Measurements from ENCODE around the gene HSFX1. TPM values are rescaled to one million over a fixed set of nuclear protein-coding genes. Genes with fewer than 3 reads are reported as not detected.

HSFX1 gene
- total RNA-seq, 1 donor from 2014 or later: 0.26 TPM

DNA sequence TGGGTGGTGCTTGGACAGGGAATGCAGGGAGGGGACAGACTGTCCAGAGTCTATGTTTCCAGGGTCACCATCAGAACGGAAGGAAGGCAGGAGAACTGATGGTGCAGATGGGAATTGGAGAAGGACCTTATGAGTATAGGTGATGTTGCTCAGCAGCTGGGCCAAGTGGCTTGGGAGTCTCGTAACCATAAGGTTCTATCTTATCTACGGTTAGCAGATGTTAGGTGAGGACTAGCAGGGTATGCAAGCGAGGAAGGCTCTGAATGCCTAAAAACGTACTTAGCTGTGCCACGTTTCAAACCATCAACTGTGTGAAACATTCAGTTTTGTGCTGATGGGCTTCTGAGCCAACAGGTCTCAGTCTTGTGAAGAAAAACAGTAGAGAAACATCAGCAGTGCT lies 30.2 kb downstream of the HSFX1 start:
- DNase-seq (ENCODE audit: low read depth in 2 of 2): no peak

DNA sequence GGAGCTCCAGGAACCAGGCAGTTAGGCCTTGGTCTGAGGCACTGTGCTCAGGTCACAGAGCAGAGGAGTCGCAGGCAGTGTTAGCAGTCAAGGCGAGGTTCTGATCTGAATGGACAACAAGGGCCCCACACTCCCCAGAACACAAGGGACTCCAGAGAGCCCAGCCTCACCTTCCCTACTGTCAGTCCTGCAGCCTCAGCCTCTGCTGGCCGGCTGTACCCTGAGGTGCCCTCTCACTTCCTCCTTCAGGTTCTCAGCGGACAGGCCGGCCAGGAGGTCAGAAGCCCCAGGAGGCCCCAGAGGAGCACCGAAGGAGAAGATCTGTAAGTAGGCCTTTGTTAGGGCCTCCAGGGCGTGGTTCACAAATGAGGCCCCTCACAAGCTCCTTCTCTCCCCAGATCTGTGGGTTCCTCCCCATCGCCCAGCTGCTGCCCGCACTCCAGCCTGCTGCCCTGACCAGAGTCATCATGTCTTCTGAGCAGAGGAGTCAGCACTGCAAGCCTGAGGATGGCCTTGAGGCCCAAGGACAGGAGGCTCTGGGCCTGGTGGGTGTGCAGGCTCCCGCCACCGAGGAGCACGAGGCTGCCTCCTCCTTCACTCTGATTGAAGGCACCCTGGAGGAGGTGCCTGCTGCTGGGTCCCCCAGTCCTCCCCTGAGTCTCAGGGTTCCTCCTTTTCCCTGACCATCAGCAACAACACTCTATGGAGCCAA lies 34.0 kb downstream of the HSFX1 start:
- no peak for DNase-seq (ENCODE audit: low read depth in 2 of 2)

DNA sequence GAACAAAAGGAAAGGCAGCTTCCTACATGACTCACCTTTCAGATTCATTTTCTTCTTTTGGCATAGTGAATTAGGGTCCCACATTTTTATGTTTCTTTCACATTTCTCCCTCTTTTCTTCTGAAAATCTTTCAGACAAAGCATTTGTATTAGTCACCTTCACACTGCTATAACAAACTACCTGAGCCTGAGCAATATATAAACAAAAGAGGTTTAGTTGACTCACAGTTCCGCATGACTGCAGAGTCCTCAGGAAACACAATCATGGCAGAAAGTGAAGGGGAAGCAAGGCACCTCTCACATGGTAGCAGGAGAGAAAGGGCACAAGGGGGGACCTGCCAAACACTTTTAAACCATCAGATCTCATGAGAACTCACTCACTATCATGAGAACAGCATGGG lies 44.8 kb downstream of the HSFX1 start:
- DNase-seq (ENCODE audit: low read depth in 2 of 2): no peak

DNA sequence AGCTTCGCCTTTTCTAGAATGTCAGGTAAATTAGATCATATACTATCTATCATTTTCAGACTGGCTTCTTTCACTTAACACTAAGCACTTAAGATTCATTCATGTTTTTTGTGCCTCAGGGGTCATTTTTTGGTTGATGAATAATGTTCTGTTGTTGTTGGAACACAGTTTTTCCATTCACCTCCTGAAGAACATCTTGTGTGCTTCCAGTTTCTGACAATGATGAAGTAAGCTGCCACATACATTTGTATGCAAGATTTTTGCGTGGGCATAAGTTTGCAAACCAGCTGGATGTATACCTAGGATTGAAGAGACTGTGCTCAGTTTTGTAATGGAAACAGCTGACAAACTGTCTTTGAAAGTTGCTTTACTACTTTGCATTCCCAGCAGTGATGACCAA lies 45.5 kb downstream of the HSFX1 start:
- DNase-seq (ENCODE audit: low read depth in 2 of 2): no peak

DNA sequence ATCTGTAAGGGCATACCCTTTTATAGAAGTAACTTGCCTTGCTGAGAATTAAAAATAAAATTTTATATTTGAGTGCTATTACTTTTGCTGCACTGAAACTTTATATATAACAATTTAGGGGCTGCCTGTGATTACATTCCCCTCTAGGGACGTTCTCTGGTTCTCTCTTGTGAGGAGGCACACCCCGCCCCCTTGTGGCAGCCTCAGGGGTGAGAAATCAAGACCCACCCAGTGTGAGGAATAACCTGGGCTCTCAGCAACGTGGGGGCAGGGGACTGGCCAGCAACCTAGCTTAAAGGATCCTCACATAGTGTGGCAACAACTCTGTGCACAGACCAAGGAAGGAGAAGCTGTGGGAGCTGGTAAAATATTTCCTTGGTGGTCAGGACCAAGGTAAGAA lies 51.6 kb downstream of the HSFX1 start:
- peak in 1 of 2 donors; percentile 6 for DNase-seq (ENCODE audit: low read depth in 2 of 2)

Other genes with a start within 250 kb of the HSFX1 start
- 13.8 and 13.9 TPM in 2 replicates for gene EOLA1, start 233.1 kb upstream of the HSFX1 start, total RNA-seq
- gene HSFX3, start 224.1 kb upstream of the HSFX1 start, total RNA-seq: not detected in 2 replicates
- gene MAGEA9B, start 186.6 kb upstream of the HSFX1 start, total RNA-seq: not detected in 2 replicates
- gene HSFX2, start 178.8 kb upstream of the HSFX1 start, total RNA-seq: 0.25 and 0.26 TPM in 2 replicates
- 16.9 and 21.2 TPM in 2 replicates for gene TMEM185A, start 142.3 kb upstream of the HSFX1 start, total RNA-seq
- gene MAGEA11, start 62.0 kb upstream of the HSFX1 start, total RNA-seq: not detected in 2 replicates
- gene MAGEA9, start 7.9 kb downstream of the HSFX1 start, total RNA-seq: not detected in 2 replicates
- not detected in 2 replicates for gene MAGEA8, start 107.1 kb downstream of the HSFX1 start, total RNA-seq
- not detected in 2 replicates for gene HSFX4, start 155.5 kb downstream of the HSFX1 start, total RNA-seq
- gene EOLA2, start 164.4 kb downstream of the HSFX1 start, total RNA-seq: 11.7 and 17.1 TPM in 2 replicates